Ovary (tissue), 1 donor: ENCODE measurements around the gene SVIL.

ENCODE experiments used
- EP300 ChIP-seq: sonication (generic); formaldehyde crosslinking; IDR thresholded peaks from one replicate; pipeline ENCODE4 v1.6.1; 2017; ENCODE audit warnings: antibody characterized with exemption
- POLR2A ChIP-seq: fragments of 450-650 bp; IDR thresholded peaks from one replicate; pipeline ENCODE4 v1.6.1; 2017; ENCODE audit warnings: antibody characterized with exemption, mild to moderate bottlenecking, moderate library complexity

DNA sequence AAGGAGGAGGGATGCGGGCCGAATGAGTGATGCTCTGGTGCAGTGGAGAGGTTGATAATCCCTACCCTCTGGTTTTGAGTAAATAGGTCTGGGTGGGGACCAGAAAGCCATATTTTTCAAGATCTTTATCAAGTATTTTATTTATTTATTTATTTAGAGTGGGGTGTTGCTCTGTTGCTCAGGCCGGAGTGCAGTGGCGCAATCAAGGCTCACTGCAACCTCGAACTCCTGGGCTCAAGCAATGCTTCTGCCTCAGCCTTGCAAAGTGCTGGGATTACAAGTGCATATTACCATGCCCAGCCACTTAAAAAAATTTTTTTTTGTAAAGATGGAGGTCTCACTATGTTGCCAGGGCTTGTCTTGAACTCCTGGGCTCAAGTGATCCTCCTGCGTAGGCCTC lies 21.6 kb downstream of the SVIL start:
- no peak for TF ChIP-seq POLR2A
- no peak for TF ChIP-seq EP300
